Measurements from ENCODE around the gene MAP2K6.

The MAP2K6 gene

DNA sequence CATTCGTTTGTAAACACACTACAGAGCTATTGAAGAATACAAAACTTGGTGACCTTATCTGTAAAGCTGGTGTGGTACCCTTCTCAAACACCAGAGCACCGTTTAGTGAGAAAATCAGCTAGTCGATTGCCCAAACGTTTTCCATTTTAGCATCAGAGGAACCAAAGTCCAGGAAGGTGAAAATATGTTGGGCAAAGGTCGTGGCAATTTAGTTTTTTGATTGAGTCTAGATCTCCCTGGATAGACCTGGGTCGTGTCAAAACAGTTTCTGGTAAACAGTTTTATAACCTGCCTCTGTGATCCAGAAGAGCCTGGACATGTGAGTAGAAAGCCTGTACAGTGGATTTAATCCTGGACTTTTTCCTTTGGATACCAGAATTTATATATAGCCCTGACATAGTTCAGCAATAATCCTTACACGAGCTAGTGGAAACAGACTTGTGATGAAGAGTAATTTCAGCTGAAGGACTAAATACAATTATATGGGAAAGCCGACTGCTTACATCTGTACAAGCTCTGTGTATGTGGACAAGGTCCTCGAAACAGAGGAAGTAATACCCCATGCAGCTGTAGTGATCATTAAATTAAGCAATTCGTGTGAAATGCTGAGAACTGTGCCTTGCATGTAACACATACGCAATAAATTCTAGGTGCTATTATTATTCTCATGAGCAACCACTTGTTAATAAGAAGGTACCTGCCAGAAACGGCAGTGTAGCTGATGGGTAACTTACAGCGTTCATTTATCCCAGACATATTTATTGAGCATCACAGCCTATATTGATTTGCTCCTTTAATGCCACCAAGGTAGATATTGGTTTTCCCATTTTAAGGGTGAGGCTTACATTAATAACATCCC, 72.5 kb downstream of the MAP2K6 start:
- DNase-seq (ENCODE audit: low read depth in 4 of 4, low spot score in 1 of 4) = no peak

DNA sequence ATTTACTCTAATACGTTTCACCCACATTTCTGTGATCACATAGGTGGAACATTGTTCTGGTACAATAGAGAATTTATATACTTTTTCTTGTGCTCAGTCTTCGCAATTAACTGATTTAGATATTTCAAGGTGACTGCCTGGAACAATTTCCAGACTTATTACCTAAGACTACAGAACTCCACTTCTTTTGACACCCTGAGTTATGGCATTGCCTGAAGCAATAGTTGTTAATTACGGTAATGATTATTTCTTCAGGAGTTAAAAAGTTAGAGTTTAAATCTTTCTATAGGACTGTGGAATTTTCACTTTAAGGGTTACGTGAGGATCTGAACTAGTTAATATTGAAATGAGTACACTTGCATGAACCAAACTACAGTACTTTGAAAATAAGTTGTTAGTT, 74.8 kb downstream of the MAP2K6 start:
- no peak for DNase-seq (ENCODE audit: low read depth in 4 of 4, low spot score in 1 of 4)

GRCh38 chr17:69492410-69493071, 78.0 kb downstream of the MAP2K6 start:
- no peak for DNase-seq (ENCODE audit: low read depth in 4 of 4, low spot score in 1 of 4)

- no peak for DNase-seq (ENCODE audit: low read depth in 4 of 4, low spot score in 1 of 4)
These were observed 81.3 kb downstream of the MAP2K6 start for GRCh38 chr17:69495787-69496186.

DNA sequence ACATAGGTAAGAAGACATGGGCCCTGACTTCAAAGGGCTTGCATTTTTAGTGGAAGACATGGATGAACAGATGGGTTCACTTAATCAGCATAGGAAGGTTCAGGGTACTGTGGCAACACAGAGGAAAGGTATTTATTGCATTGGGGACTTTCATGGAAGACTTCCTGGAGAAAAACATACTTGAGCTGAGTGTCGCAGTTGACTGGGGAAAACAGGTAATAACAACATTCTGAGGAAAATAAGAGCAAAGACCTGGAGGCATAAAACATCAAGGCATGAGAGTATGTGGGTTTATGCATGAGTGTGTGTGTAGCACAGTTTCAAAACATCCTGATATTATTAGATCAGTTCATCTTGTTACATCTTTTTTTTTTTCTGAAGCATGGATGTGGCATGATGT, 82.7 kb downstream of the MAP2K6 start:
- DNase-seq (ENCODE audit: low read depth in 4 of 4, low spot score in 1 of 4) = no peak

DNA sequence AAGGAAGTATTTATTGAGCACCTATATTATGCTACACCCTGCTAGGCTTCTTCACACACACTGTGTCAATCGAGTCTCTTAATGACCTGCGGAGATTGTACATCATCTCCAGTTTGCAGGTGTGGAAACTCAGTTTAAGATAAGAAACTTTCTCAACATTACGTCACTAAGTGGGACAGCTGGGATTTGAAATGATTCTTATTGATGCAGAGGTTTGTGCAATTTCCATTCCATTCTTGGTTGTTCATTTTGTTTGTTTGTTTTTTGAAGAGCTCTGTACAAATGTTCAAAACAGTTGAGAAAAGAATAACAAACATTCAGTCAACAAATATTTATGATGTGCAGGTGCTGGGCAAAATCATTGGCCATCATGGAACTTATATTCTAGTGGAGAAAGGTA, 84.8 kb downstream of the MAP2K6 start:
- no peak for DNase-seq (ENCODE audit: low read depth in 4 of 4, low spot score in 1 of 4)

DNA sequence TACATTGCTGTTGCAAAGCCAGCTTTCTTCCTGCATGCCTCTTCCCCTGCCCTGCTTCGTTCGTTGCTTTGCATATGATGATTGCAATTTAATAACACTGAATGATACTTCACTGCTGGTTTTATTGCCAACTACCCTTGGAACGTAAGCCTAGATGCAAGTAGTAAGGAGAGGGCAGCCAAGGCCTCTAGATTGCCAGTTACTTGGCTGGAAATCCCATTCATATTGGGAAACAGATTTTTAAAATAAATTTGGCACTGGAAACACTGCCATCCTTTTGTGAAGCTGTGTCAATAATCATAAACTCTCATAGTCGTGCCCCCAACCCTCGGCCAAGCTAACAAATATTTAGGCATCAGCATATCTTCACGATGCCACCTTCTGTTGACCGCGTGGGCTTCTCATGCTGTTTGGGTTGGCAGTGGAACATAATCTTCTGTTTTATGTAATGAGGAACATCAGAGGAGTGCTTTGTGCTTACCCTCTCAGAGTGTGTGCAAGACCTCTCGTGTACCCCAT, 86.5 kb downstream of the MAP2K6 start:
- DNase-seq (ENCODE audit: low read depth in 4 of 4, low spot score in 1 of 4) = no peak

GRCh38 chr17:69501591-69502468, 87.3 kb downstream of the MAP2K6 start:
- no peak for DNase-seq (ENCODE audit: low read depth in 4 of 4, low spot score in 1 of 4)

DNA sequence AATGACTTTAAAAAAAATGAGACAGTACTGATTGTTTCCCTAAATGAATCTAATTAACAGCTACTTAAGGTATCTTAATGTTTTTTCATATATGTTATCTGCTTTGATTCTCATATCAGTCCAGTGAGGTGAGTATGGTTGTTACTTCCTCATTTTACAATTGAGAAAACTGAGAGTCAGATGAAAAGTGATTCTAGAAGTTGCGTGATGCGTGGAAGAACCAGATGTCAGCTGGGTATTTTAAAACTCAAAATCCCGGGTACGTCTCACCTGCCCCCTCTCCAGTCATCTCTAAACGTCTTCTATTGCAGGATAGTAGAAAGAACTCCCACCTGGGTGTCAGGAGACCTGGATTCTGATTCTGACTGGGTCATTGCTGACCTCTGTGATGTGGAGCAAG, 89.2 kb downstream of the MAP2K6 start:
- DNase-seq (ENCODE audit: low read depth in 4 of 4, low spot score in 1 of 4) = no peak

DNA sequence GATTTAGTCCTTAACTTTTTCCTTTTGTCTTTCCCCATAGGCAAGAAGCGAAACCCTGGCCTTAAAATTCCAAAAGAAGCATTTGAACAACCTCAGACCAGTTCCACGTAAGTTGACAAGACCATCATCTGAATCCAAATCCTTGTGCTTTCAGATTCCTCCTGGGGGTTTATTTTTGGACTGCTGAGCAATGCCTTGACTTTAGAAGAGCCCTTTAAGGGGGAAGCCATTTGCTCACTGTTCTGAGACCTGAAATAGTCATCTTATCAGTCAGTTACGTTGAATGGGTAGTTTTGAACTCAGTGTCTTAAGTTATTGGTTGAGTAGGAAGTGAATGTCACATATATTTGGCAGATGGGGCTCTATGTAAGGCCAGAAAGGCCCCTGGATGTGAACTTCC, 91.2 kb downstream of the MAP2K6 start:
- DNase-seq (ENCODE audit: low read depth in 4 of 4, low spot score in 1 of 4) = no peak

GRCh38 chr17:69506489-69506888, 92.0 kb downstream of the MAP2K6 start:
- DNase-seq (ENCODE audit: low read depth in 4 of 4, low spot score in 1 of 4) = no peak

GRCh38 chr17:69508814-69509213, 94.3 kb downstream of the MAP2K6 start:
- no peak for DNase-seq (ENCODE audit: low read depth in 4 of 4, low spot score in 1 of 4)

DNA sequence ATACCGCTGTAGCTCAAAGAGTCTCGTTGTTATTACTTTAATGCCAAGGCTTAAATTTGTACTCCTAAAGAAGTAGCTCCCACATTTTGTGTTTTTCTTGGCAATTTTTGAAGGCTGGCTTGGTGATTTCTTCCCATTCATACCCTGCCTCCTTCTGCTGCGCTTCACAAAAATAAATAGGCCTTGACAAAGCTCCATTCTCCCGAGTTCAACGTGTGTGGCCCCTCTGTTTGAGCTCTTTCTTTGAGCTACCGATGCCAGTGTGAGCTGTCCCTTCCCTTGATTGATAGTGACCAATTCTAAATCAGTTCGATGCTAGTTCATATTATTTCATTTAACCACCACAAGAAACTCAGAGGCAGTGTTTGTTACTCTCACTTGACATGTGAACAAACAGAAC, 96.8 kb downstream of the MAP2K6 start:
- DNase-seq (ENCODE audit: low read depth in 4 of 4, low spot score in 1 of 4) = no peak

DNA sequence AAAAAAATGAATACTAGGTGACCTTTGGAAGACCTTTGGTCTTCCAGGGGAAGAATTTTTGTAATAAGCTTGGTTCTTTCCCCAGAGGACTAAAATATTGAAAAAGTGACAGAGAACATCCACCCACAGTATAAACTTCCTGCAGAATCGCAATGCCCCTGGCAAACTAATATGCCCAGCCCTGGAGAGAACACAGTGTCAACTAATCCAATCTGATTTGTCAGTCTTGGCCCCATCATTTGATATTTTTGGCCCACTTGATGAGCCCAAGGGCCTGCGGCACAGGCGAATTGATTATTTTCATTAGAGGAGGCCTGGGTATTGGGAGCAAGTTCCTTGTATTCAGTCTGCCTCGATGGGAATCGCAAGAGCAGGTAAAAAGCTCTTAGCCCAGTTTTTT, 98.4 kb downstream of the MAP2K6 start:
- DNase-seq (ENCODE audit: low read depth in 4 of 4, low spot score in 1 of 4) = no peak

DNA sequence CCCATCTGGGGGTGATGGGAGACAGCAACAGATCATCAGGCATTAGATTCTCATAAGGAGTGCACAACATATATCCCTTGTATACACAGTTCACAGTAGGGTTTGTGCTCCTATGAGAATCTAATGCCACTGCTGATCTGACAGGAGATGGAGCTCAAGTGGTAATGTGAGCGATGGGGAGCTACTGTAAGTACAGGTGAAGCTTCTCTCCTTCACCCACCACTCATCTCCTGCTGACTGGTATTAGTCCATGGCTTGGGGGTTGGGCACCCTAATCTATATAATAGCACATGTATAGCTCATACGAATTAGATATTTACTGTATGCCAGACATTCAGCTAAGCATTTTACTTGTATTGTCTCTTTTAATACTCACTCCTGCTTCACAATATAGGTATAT, 101.7 kb downstream of the MAP2K6 start:
- no peak for DNase-seq (ENCODE audit: low read depth in 4 of 4, low spot score in 1 of 4)

GRCh38 chr17:69516911-69517310, 102.4 kb downstream of the MAP2K6 start:
- no peak for DNase-seq (ENCODE audit: low read depth in 4 of 4, low spot score in 1 of 4)

- no peak for DNase-seq (ENCODE audit: low read depth in 4 of 4, low spot score in 1 of 4)
These were observed 104.5 kb downstream of the MAP2K6 start for GRCh38 chr17:69518951-69519350.

DNA sequence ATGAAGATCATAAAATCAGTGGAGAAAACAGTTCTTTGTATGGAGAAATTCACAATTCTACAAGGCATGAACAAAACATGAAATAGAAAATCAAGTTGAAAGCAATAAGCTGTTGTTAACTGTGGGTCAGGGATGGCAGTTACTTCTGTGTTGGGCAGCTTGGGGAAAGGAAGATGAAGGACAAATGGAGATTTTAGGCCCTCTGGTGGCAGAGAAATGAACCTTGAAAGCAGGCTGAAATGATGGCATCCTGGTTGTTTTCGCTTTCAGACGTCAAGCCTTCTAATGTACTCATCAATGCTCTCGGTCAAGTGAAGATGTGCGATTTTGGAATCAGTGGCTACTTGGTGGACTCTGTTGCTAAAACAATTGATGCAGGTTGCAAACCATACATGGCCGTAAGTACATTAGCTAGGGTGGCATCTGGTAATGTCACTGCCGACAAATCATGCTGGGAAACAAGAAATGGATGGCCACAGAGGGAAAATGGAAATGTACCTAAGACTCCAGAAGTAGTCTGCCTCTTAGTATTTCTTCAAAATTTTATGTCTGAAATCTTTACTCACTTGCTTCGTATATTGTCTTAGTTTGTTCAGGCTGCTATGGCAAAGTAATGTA, 108.9 kb downstream of the MAP2K6 start:
- DNase-seq (ENCODE audit: low read depth in 4 of 4, low spot score in 1 of 4) = no peak

GRCh38 chr17:69524854-69525253, 110.4 kb downstream of the MAP2K6 start:
- DNase-seq (ENCODE audit: low read depth in 4 of 4, low spot score in 1 of 4) = no peak

- DNase-seq (ENCODE audit: low read depth in 4 of 4, low spot score in 1 of 4) = no peak
These were observed 111.7 kb downstream of the MAP2K6 start for GRCh38 chr17:69525920-69526841.
